Left lung (tissue), 10 donors: ENCODE measurements around the gene NMNAT3. TPM values are rescaled to one million over a fixed set of nuclear protein-coding genes. Genes with fewer than 3 reads are reported as not detected.

Experiments
- ATAC-seq: fragments of 200-7000 bp; cut with Tn5 transposase; one replicate; pipeline ENCODE4 v1.9.1; 2020; ENCODE audit warnings: moderate library complexity
- DNase-seq, 4 donors: peaks; one replicate each; pipeline ENCODE4 v3.0.0-alpha.2; 2013 to 2020
- H3K27ac ChIP-seq, 2 donors: fragments of 200-600 bp; sonication (generic) in 1 of 2; one replicate each; pipeline versions ENCODE4 v1.5.0 to v1.8.0; 2020 to 2021
- H3K27me3 ChIP-seq, 2 donors: fragments of 200-600 bp; sonication (generic) in 1 of 2; one replicate each; pipeline versions ENCODE4 v1.5.0 to v1.8.0; 2020 to 2021
- H3K36me3 ChIP-seq, 2 donors: fragments of 200-600 bp; sonication (generic) in 1 of 2; one replicate each; pipeline versions ENCODE4 v1.5.0 to v1.8.0; 2020 to 2021
- H3K4me1 ChIP-seq, 2 donors: fragments of 200-600 bp; one replicate each; pipeline ENCODE4 v1.8.0; 2021
- H3K4me3 ChIP-seq, 2 donors: fragments of 200-600 bp; sonication (generic) in 1 of 2; one replicate each; pipeline versions ENCODE4 v1.5.0 to v1.8.0; 2020 to 2021; ENCODE audit warnings: mild to moderate bottlenecking in 1 of 2
- H3K9me3 ChIP-seq, 2 donors: fragments of 200-600 bp; sonication (generic) in 1 of 2; one replicate each; pipeline versions ENCODE4 v1.5.0 to v1.8.0; 2020 to 2021
- intact Hi-C, 2 donors: fragments of 100-400 bp; cut with DNase I; formaldehyde crosslinking; loops; one replicate each; pipeline versions ENCODE4 v1.11.2 to v1.14.2; 2022
- polyA plus RNA-seq, 6 donors: library from polyadenylated mRNA; unstranded; fragments of 120-200 nt; gene quantifications; one replicate each; pipeline ENCODE4 v1.2.1, GENCODE V29; 2013; ENCODE audit not compliant: insufficient read length in 6 of 6
- total RNA-seq, 2 donors: library from RNA; stranded (reverse); fragmentation: NEBNext Ultra II Directional; extraction: Animal tissue kit (Norgen Biotek cat#: 25700); gene quantifications; one replicate each; pipeline ENCODE4 v1.2.1, GENCODE V29; 2021
- TF ChIP-seq, protein P1 (sequence below), 2 donors: fragments of 200-600 bp; sonication (generic) in 1 of 2; IDR thresholded peaks; one replicate each; pipeline versions ENCODE4 v1.5.0 to v1.8.0; 2021; ENCODE audit warnings: antibody characterized with exemption in 2 of 2
- donor health status: DM: no; HTN: yes; CAD: no.
- donor health status: DM: no; HTN: no; CAD: no.

Gene NMNAT3
- total and polyA plus RNA-seq, 8 donors: 3.2 to 8.0 (median 6.0) TPM

DNA sequence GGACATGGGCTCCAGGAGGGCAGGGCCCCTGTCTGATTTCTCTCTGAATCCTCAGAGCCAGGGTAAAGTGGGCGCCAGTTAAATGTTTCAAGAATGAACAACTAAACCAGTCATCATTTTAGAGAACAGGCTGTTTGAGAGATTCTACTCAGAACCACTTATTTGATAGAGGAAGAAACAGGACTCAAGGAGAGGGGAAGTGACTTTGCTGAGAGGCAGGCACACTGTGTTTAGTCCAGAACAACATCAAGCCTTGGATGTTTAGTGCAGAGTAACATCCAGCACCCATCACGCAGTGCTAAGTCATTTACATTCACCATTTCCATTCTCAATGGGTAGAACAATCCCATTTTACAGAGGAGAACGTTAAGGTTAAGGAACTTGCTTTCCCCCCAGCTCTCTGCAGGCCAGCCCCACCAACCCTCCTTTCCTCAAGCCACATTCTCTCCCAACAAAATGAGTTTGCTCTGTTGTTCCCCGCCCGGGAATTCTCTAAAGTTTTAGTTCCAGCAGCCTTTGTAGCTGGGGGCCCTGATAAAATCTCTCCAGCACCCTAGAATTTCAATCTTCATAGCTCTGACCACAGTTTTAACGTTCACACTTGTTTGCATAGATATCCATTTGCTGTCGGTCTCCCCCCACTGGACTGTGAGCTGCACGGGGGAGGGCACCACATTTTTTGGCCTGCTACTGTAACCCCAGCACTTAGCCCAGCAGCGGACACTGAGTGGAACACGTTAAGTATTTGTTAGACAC lies 962 bp downstream of the NMNAT3 start:
- TF ChIP-seq, protein P1, sequence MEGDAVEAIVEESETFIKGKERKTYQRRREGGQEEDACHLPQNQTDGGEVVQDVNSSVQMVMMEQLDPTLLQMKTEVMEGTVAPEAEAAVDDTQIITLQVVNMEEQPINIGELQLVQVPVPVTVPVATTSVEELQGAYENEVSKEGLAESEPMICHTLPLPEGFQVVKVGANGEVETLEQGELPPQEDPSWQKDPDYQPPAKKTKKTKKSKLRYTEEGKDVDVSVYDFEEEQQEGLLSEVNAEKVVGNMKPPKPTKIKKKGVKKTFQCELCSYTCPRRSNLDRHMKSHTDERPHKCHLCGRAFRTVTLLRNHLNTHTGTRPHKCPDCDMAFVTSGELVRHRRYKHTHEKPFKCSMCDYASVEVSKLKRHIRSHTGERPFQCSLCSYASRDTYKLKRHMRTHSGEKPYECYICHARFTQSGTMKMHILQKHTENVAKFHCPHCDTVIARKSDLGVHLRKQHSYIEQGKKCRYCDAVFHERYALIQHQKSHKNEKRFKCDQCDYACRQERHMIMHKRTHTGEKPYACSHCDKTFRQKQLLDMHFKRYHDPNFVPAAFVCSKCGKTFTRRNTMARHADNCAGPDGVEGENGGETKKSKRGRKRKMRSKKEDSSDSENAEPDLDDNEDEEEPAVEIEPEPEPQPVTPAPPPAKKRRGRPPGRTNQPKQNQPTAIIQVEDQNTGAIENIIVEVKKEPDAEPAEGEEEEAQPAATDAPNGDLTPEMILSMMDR (IDR thresholded peaks at IDR 0.05): no peak
- Histone ChIP-seq H3K4me3 (peak overlapping the region; percentile 76 to 82), H3K27me3 (no peaks in the 10 kb centered on the region), H3K36me3 (no peaks in the 10 kb centered on the region), H3K9me3 (no peaks in the 10 kb centered on the region), H3K27ac (no peak overlapping the region), H3K4me1 (peaks cover 0 to 11% of the 10 kb centered on the region in 2 donors)
- intact Hi-C loops: no loop called here
- DNase-seq (no peak), ATAC-seq (no peak)

DNA sequence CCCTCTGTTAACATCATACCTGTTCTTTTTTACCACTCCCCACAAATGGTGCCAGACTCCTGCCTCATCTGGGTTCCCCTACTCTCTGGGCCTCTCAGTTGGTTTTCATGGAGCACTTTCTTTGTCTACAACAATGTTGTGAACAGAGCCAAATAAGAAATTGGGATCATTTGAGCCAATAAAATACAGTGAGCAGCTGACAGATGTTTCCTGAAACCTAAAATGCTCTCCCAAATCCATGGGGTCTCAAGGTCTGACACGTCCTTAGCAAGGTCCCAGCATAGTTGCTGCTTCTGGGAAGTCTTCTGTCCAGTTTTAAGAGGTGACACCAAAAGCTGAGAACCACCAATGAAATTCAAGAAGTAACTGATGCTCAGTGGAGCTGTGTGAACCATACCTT lies 1.7 kb downstream of the NMNAT3 start:
- Histone ChIP-seq H3K9me3 (no peaks in the 10 kb centered on the region), H3K27me3 (no peaks in the 10 kb centered on the region), H3K36me3 (no peaks in the 10 kb centered on the region), H3K4me3 (no peak overlapping the region), H3K4me1 (peaks cover 0 to 11% of the 10 kb centered on the region in 2 donors), H3K27ac (no peak overlapping the region)
- no peak for DNase-seq
- TF ChIP-seq, protein P1 (IDR thresholded peaks at IDR 0.05): no peak
- no peak for ATAC-seq
- intact Hi-C loops: no loop called here

DNA sequence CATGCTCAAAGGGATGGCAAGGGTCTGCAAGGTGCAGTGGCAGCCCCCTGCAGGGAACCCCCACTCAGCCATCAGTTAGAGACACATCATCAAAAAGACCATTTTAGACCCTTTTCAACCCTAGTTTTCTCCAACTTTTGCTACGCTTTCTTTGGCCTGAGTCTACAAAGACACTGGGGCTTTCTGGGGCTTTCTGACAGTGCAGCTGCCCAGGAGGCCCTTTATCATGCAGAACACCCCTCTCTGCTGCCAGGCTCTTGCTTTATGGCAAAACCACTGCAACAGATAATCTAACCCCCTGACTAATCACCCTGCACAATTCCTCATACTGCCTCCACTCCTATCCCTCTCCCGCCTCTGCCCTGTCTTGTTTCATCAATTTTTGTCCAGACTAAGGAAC lies 2.4 kb downstream of the NMNAT3 start:
- no peak overlapping the region for H3K27ac ChIP-seq
- H3K36me3 ChIP-seq: no peaks in the 10 kb centered on the region
- H3K9me3 ChIP-seq: no peaks in the 10 kb centered on the region
- DNase-seq: no peak
- peaks cover 0 to 11% of the 10 kb centered on the region in 2 donors for H3K4me1 ChIP-seq
- H3K4me3 ChIP-seq: no peak overlapping the region
- no peak for ATAC-seq
- TF ChIP-seq, protein P1 (IDR thresholded peaks at IDR 0.05): no peak
- intact Hi-C loops: no loop called here
- no peaks in the 10 kb centered on the region for H3K27me3 ChIP-seq

DNA sequence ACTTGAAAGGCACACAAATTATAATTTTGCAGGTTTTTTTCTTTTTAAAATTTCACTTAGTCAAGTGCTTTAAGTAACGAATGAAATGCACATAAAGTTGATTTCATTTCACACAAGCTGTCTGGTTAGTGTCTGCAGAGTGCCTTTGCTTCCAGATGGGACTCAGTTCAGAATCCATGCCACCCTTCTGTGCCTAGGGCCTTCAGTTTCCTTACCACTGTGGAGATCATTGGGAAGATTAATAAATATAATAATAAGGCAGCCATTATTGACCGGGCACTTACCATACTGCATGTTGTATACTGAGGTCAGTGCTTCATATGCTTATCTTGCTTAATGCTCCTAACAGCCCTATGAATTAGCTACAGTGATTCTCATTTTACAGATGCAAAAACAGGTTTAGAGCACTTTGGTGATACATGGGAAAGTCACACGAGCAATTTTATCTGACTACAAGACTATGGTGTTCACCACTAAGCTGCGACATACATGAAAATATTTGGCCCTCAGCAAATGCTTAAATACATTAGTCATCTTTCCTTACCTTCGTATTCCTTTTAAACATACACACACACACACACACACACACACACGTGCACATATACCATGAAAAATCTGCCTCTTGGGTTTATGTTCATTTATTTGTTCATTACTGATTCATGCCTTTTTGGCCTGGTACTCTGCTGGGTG lies 3.1 kb downstream of the NMNAT3 start:
- peaks cover 0 to 11% of the 10 kb centered on the region in 2 donors for H3K4me1 ChIP-seq
- TF ChIP-seq, protein P1 (IDR thresholded peaks at IDR 0.05): no peak

DNA sequence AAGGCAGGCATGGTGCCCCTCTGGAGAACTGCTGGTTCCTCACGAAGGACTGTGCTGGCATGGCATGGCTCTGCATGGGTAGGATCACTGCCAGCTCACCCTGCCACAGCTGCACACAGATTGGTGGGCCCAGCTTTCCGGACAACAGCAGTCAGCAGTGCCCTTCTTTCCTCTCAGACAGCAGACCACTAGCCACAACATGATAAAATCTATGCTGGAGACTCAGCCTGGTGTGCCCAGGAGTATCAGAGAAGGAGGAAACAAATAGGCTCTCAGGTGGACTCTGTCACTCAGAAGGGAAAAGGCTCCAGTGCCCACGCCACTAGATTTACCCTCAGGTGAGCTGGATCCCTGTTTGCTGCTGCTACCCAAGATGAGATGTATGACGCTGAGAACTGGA lies 4.9 kb downstream of the NMNAT3 start:
- intact Hi-C loops: no loop called here
- Histone ChIP-seq H3K4me3 (no peak overlapping the region), H3K9me3 (no peaks in the 10 kb centered on the region), H3K4me1 (peaks cover 0 to 11% of the 10 kb centered on the region in 2 donors), H3K27ac (no peak overlapping the region), H3K36me3 (no peaks in the 10 kb centered on the region), H3K27me3 (no peaks in the 10 kb centered on the region)
- DNase-seq: no peak
- no peak for ATAC-seq
- TF ChIP-seq, protein P1 (IDR thresholded peaks at IDR 0.05): no peak

More for the DNA sequence above, 3.1 kb downstream of the NMNAT3 start:
- Histone ChIP-seq H3K27me3 (no peaks in the 10 kb centered on the region), H3K9me3 (no peaks in the 10 kb centered on the region), H3K4me3 (no peak overlapping the region), H3K36me3 (no peaks in the 10 kb centered on the region), H3K27ac (no peak overlapping the region)
- no peak for DNase-seq
- intact Hi-C loops: no loop called here
- no peak for ATAC-seq
